Measurements from ENCODE around the gene PKD1. TPM values are rescaled to one million over a fixed set of nuclear protein-coding genes. Genes with fewer than 3 reads are reported as not detected.
A peak's percentile ranks its signal among the peaks of the same experiment; 100 is the strongest.

PKD1 gene
- total RNA-seq, 1 donor from 2014 or later = 628 TPM

DNA sequence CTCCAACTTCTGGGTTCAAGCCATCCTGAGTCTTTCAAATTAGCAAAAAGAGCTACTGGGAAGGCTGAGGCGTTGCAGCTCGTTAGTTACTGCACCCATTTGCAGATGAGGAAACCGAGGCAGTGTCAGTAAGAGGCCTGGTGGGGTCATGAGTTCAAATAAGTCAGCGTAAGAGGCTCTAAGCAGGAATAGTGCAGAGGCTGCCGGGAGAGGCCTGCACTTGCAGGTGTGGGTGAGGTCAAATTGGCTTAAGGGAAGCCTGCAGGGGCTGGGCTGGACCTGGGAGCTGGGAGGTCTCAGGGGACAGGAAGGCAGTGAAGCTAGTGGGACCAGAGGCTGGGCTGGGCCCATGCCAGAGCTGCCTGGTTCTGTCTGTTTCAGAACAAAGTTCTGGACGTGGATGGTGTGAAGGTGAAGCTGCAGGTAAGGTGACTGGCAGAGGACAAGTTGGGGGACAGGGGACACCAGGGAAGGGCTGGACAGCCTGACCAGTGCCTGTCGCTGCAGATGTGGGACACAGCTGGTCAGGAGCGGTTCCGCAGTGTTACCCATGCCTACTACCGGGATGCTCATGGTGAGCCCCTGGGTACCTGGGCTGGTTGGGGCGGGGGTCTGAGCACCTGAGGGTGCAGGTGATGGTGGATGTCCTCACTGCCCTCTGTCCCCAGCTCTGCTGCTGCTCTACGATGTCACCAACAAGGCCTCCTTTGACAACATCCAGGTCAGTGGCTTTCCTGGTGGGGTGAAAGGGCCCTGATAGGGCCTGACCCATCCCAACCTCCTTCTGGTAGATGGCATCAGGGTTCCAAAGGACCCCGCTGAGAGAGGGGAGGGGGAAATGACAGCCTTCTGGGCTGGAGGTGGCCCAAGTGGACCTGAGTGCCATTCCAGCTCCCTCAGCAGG is 15.7 kb upstream of the PKD1 start:
- Mint-ChIP-seq H3K27ac (ENCODE audit: unreplicated experiment) (peak overlapping the region; percentile 89), H3K4me3 (ENCODE audit: unreplicated experiment) (peak overlapping the region; percentile 90), H3K4me1 (ENCODE audit: low read depth, unreplicated experiment) (peaks cover 16% of the 10 kb centered on the region), H3K27me3 (ENCODE audit: unreplicated experiment) (peaks cover 31% of the 10 kb centered on the region), H3K9me3 (ENCODE audit: unreplicated experiment) (peaks cover 26% of the 10 kb centered on the region), H3K36me3 (ENCODE audit: unreplicated experiment) (no peaks in the 10 kb centered on the region)
- no peak for DNase-seq
- TF ChIP-seq, protein P1, sequence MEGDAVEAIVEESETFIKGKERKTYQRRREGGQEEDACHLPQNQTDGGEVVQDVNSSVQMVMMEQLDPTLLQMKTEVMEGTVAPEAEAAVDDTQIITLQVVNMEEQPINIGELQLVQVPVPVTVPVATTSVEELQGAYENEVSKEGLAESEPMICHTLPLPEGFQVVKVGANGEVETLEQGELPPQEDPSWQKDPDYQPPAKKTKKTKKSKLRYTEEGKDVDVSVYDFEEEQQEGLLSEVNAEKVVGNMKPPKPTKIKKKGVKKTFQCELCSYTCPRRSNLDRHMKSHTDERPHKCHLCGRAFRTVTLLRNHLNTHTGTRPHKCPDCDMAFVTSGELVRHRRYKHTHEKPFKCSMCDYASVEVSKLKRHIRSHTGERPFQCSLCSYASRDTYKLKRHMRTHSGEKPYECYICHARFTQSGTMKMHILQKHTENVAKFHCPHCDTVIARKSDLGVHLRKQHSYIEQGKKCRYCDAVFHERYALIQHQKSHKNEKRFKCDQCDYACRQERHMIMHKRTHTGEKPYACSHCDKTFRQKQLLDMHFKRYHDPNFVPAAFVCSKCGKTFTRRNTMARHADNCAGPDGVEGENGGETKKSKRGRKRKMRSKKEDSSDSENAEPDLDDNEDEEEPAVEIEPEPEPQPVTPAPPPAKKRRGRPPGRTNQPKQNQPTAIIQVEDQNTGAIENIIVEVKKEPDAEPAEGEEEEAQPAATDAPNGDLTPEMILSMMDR (IDR thresholded peaks at IDR 0.05; ENCODE audit: partially characterized antibody, unreplicated experiment) = no peak

DNA sequence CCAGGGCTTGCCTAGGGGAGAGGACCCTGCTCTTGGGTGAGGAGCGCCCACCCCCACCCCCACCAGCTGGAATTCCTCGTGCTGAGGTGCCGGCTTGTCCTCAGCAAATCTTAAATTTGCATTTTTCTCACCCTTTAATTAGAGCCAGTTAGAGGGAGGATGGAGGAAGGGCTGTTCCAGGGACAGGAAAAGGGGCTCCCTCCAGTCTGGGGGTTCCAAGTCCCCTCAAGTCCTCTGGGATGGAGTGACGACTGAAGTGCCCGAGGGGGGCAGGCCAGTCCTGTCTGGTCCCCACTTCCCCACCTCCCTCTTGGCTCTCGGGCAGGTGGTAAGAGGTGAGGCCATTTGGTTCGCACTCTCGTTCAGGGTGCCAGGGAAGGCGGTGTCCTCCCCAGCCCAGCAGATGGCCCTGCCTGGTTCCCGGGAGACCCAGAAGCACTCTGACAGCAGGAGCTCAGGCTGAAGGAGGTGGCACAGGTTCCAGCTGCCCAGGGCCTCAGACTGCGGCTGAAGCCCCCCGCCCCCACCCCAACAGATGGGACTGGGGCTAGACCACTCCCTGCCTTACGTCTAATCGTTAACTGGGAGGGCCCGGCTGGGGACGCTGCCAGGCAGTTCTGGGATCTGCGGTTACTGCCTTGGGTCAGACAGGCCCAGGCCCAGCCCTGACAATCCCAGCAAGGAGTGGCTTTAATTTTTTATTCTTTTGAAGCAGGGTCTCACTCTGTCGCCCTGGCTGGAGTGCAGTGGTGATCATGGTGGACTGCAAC is 14.9 kb upstream of the PKD1 start:
- peak overlapping the region; percentile 90 for H3K4me3 Mint-ChIP-seq (ENCODE audit: unreplicated experiment)

DNA sequence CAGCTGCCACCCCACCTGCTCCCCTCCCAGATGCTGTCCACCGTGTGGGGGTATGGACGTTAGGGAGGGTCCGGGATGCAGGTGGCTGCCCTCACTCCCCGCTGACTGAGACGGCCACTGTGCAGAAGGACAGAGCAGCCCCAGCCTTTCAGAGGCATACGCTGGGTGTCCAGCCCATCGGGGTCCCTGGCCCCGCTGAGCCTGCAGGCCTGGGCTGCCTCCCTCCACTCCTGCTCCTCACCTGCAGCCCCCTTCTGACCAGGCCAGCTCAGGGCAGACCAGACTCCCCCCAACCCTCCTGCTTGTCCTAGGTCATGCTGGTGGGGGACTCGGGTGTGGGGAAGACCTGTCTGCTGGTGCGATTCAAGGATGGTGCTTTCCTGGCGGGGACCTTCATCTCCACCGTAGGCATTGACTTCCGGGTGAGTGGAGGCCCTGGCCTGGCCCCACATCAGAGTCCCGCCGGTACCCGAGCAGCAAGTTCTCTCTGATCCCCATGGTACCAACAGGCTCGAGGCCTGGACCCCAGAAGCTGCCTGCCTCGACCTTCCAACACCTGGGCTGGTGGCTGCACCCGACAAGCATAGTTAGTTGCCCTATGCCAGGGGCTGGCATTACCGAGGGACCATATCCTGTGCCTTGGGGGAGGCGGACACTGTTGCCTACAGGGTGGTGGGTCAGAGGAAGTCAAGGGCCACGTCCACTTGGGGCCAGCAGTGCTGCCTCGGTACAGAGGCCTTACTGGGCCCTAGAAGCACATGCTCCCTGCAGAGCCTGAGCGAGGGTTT is 14.1 kb upstream of the PKD1 start:
- H3K27ac Mint-ChIP-seq (ENCODE audit: unreplicated experiment) = peak overlapping the region; percentile 89
- TF ChIP-seq, protein P1 (IDR thresholded peaks at IDR 0.05; ENCODE audit: partially characterized antibody, unreplicated experiment) = no peak

More for the DNA sequence above, 14.9 kb upstream of the PKD1 start:
- H3K27ac Mint-ChIP-seq (ENCODE audit: unreplicated experiment) = peak overlapping the region; percentile 89
- DNase-seq = peak; percentile 96
- H3K27me3 Mint-ChIP-seq (ENCODE audit: unreplicated experiment) = peaks cover 27% of the 10 kb centered on the region
- TF ChIP-seq, protein P1 (IDR thresholded peaks at IDR 0.05; ENCODE audit: partially characterized antibody, unreplicated experiment) = no peak
- no peaks in the 10 kb centered on the region for H3K36me3 Mint-ChIP-seq (ENCODE audit: unreplicated experiment)
- H3K9me3 Mint-ChIP-seq (ENCODE audit: unreplicated experiment) = peaks cover 26% of the 10 kb centered on the region
- peaks cover 19% of the 10 kb centered on the region for H3K4me1 Mint-ChIP-seq (ENCODE audit: low read depth, unreplicated experiment)

DNA sequence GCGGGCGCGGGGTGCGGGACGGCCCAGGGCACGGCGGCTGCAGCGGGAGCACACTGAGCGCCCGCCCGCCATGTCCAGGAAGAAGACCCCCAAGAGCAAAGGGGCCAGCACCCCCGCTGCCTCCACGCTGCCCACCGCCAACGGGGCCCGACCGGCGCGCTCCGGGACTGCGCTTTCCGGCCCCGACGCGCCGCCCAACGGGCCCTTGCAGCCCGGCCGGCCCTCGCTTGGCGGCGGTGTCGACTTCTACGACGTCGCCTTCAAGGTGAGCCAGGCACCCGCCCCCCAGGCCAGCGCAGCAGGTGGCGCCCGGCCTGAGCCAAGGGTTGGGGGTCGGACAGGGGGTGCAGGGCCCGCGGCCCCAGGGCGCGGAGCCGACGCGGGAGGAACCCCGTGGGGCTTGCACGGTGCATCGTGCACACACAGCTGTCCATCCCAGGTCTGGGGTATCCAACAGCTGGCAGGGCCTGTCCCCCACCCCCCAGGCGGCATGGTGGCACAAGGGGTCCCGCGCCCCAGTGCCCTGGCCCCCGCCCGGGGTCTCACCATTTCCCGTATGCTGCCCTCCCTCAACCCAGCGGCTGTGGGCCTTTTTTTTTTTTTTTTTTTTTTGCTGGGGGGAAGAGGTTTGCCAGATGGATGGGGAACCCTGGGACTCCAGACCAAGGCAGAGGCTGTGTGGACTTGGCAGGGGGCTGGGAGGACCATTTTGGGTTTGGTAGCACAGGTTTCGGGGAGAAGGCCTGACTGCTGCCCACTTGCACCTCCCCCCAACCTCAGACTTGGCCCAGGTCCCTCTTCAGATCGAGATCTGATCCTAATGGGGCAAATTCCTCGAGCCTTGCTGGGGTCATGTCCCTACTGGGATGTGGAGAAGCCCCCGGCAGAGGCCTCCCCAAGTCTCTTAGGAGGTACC is 13.3 kb upstream of the PKD1 start:
- Mint-ChIP-seq H3K4me1 (ENCODE audit: low read depth, unreplicated experiment) (peaks cover 19% of the 10 kb centered on the region), H3K4me3 (ENCODE audit: unreplicated experiment) (peak overlapping the region; percentile 90), H3K9me3 (ENCODE audit: unreplicated experiment) (peaks cover 19% of the 10 kb centered on the region), H3K27ac (ENCODE audit: unreplicated experiment) (peak overlapping the region; percentile 89), H3K27me3 (ENCODE audit: unreplicated experiment) (peaks cover 22% of the 10 kb centered on the region), H3K36me3 (ENCODE audit: unreplicated experiment) (no peaks in the 10 kb centered on the region)
- TF ChIP-seq, protein P1 (IDR thresholded peaks at IDR 0.05; ENCODE audit: partially characterized antibody, unreplicated experiment) = no peak
- no peak for DNase-seq

More for the DNA sequence above, 14.1 kb upstream of the PKD1 start:
- Mint-ChIP-seq H3K4me3 (ENCODE audit: unreplicated experiment) (peak overlapping the region; percentile 90), H3K27me3 (ENCODE audit: unreplicated experiment) (peaks cover 22% of the 10 kb centered on the region), H3K4me1 (ENCODE audit: low read depth, unreplicated experiment) (peaks cover 19% of the 10 kb centered on the region), H3K9me3 (ENCODE audit: unreplicated experiment) (peaks cover 21% of the 10 kb centered on the region), H3K36me3 (ENCODE audit: unreplicated experiment) (no peaks in the 10 kb centered on the region)
- DNase-seq = peak; percentile 64
